ENCODE measurements around the gene GPR146.

- TF ChIP-seq EZH2 (IDR thresholded peaks at IDR 0.05; ENCODE audit: insufficient read depth, low read length), result no peak
- no peak for TF ChIP-seq CTCF (IDR thresholded peaks at IDR 0.05; ENCODE audit: insufficient read depth, low read depth, low read length)
These were observed 11.8 kb downstream of the GPR146 start for GRCh38 chr7:1055956-1056784.

Data from astrocyte (in vitro differentiated cells and primary cell).